ENCODE results near the gene SF3A2. TPM values are rescaled to one million over a fixed set of nuclear protein-coding genes. Genes with fewer than 3 reads are reported as not detected.

The SF3A2 gene
- total and polyA plus RNA-seq, 10 of the 15 experiments (the other 5 are each of a cell fraction or from before 2014, with no cell fraction given), result 0.33 to 143 (median 30.6) TPM

- H3K4me2 ChIP-seq (ENCODE audit: control insufficient read depth, insufficient read depth), result peak overlapping the region; percentile 98
- FAIRE-seq, result no peak
- H3K4me3 ChIP-seq, result peak overlapping the region; percentile 65
- ATAC-seq, result peak; percentile 27
- SMC1A ChIA-PET (ENCODE audit: uncharacterized antibody, unreplicated experiment), result no interaction called here
- peaks cover 30% of the 10 kb centered on the region for H3K4me1 ChIP-seq (ENCODE audit: control insufficient read depth, insufficient read depth, low read length)
- H3K36me3 ChIP-seq (ENCODE audit: control insufficient read depth in 2 of 2, insufficient read depth in 2 of 2, low read length in 1 of 2), result no peaks in the 10 kb centered on the region
- peak overlapping the region; percentile 65; the same call in 1 of the 2 replicates for H3K9ac ChIP-seq (ENCODE audit: control insufficient read depth, insufficient read depth, low read length)
- no peaks in the 10 kb centered on the region for H3K9me3 ChIP-seq (replicated peaks; ENCODE audit: control insufficient read depth, insufficient read depth, low read length)
- BruUV-seq (replicated peaks), result no TSS peak
- H3K27me3 ChIP-seq (replicated peaks in 1 of 2; ENCODE audit: control insufficient read depth in 2 of 2, insufficient read depth in 2 of 2, low read length in 1 of 2), result no peaks in the 10 kb centered on the region
- RAD21 ChIA-PET (ENCODE audit: unreplicated experiment), result no interaction called here
- WGBS (ENCODE audit: insufficient coverage, insufficient replicate concordance, low lambda C conversion rate, missing lambda C conversion rate), result 2% methylated on average over 81 of the region's 82 CpGs
- H2AFZ ChIP-seq (ENCODE audit: control insufficient read depth, low read depth, low read length), result peak overlapping the region; percentile 72
- intact Hi-C loops (cut with micrococcal nuclease; ENCODE audit: unreplicated experiment), result no loop called here
- no peaks in the 10 kb centered on the region; the same call in 1 of the 2 replicates for H4K20me1 ChIP-seq (ENCODE audit: control insufficient read depth, insufficient read depth)
- in situ Hi-C loops (cut with MboI), result no loop called here
- no peak for DNase-seq (ENCODE audit: low read depth, low spot score)
- H3K27ac ChIP-seq (ENCODE audit: control insufficient read depth, insufficient read depth), result peak overlapping the region; percentile 48; the same call in 1 of the 2 replicates
- no peaks in the 10 kb centered on the region; the same call in 1 of the 2 replicates for H3K79me2 ChIP-seq (ENCODE audit: control insufficient read depth, insufficient read depth, low read length)
- CTCF ChIA-PET, result no interaction called here
- POLR2A ChIA-PET, result interaction anchor here (0.6 kb wide), 1 partner anchor 176 kb away, joined by 3 read pairs; no protein-coding TSS in a partner anchor
- TF ChIP-seq IKZF1 (conservative IDR thresholded peaks at IDR 0.05) (no peak), RELA (IDR thresholded peaks at IDR 0.05; ENCODE audit: borderline replicate concordance, partially characterized antibody) (peak; percentile 15), HSF1 (IDR thresholded peaks at IDR 0.05; ENCODE audit: low read depth, low read length) (no peak), PRDM15 (CRISPR knock-in tag; IDR thresholded peaks at IDR 0.05) (no peak), ETV6 (conservative IDR thresholded peaks at IDR 0.05 in 1 of 2, IDR thresholded peaks at IDR 0.05 in 1 of 2; ENCODE audit: borderline replicate concordance in 1 of 2, low read depth in 1 of 2) (no peak), TCF7 (IDR thresholded peaks at IDR 0.05; ENCODE audit: borderline replicate concordance) (no peak), ZNF24 (IDR thresholded peaks at IDR 0.05) (no peak), ELK1 (IDR thresholded peaks at IDR 0.05; ENCODE audit: low read depth, low read length) (no peak), ATF3 (IDR thresholded peaks at IDR 0.05; ENCODE audit: borderline replicate concordance, extremely low read depth, low read depth, low read length) (no peak), HDAC6 (IDR thresholded peaks at IDR 0.05; ENCODE audit: unreplicated experiment) (peak; percentile 95), BCL11A (IDR thresholded peaks at IDR 0.05; ENCODE audit: low read depth, low read length) (no peak), SKIL (IDR thresholded peaks at IDR 0.05; ENCODE audit: low read depth, poor library complexity, severe bottlenecking) (no peak)
Measured at GRCh38 chr19:2290441-2291184, 54.0 kb downstream of the SF3A2 start.
